ENCODE results near the gene P2RY6. TPM values are rescaled to one million over a fixed set of nuclear protein-coding genes. Genes with fewer than 3 reads are reported as not detected.

Gene P2RY6
- total and polyA plus RNA-seq, 10 of the 15 experiments (the other 5 are each of a cell fraction or from before 2014, with no cell fraction given): 0.05 to 0.90 (median 0.22) TPM; not detected in 4

- TF ChIP-seq REST (IDR thresholded peaks at IDR 0.05; ENCODE audit: low read depth, low read length) (no peak), RELB (IDR thresholded peaks at IDR 0.05; ENCODE audit: low read depth) (no peak), ZBED1 (IDR thresholded peaks at IDR 0.05; ENCODE audit: borderline replicate concordance) (no peak), ZNF384 (IDR thresholded peaks at IDR 0.05; ENCODE audit: borderline replicate concordance, low read depth, low read length) (no peak), PBX3 (IDR thresholded peaks at IDR 0.05; ENCODE audit: insufficient replicate concordance, low read depth, low read length) (no peak), JUNB (IDR thresholded peaks at IDR 0.05) (no peak), JUND (IDR thresholded peaks at IDR 0.05; ENCODE audit: low read depth, low read length) (no peak), TCF12 (IDR thresholded peaks at IDR 0.05; ENCODE audit: low read depth, low read length) (peak; percentile 35; the same call in 1 of the 2 replicates), MEF2B (IDR thresholded peaks at IDR 0.05; ENCODE audit: partially characterized antibody, poor library complexity, severe bottlenecking) (no peak), ZBTB40 (IDR thresholded peaks at IDR 0.05; ENCODE audit: borderline replicate concordance) (no peak), SUZ12 (IDR thresholded peaks at IDR 0.05; ENCODE audit: unreplicated experiment) (no peak), IKZF2 (IDR thresholded peaks at IDR 0.05) (peak; percentile 53 to 65; a peak in 3 of 4 replicates), BCL3 (IDR thresholded peaks at IDR 0.05; ENCODE audit: borderline replicate concordance, insufficient read depth, low read depth, low read length, poor library complexity, severe bottlenecking) (no peak), CEBPB (IDR thresholded peaks at IDR 0.05; ENCODE audit: borderline replicate concordance in 1 of 2, low read depth in 2 of 2, low read length in 2 of 2) (no peak), CHD1 (IDR thresholded peaks at IDR 0.05; ENCODE audit: low read depth, low read length) (no peak), YY1 (IDR thresholded peaks at IDR 0.05; ENCODE audit: low read depth, low read length) (peak; percentile 81), ZNF217 (IDR thresholded peaks at IDR 0.05) (peak; percentile 21; the same call in 1 of the 2 replicates), ZNF207 (IDR thresholded peaks at IDR 0.05; ENCODE audit: borderline replicate concordance) (no peak)
Measured at GRCh38 chr11:73313652-73314051, 41.5 kb downstream of the P2RY6 start (continued).
